Measurements from ENCODE around the gene PTP4A2. TPM values are rescaled to one million over a fixed set of nuclear protein-coding genes. Genes with fewer than 3 reads are reported as not detected.

The PTP4A2 gene
- total and polyA plus RNA-seq, 2 of the 8 experiments (the other 6 are each of a cell fraction or from before 2014, with no cell fraction given), result 87.4 to 214 TPM

DNA sequence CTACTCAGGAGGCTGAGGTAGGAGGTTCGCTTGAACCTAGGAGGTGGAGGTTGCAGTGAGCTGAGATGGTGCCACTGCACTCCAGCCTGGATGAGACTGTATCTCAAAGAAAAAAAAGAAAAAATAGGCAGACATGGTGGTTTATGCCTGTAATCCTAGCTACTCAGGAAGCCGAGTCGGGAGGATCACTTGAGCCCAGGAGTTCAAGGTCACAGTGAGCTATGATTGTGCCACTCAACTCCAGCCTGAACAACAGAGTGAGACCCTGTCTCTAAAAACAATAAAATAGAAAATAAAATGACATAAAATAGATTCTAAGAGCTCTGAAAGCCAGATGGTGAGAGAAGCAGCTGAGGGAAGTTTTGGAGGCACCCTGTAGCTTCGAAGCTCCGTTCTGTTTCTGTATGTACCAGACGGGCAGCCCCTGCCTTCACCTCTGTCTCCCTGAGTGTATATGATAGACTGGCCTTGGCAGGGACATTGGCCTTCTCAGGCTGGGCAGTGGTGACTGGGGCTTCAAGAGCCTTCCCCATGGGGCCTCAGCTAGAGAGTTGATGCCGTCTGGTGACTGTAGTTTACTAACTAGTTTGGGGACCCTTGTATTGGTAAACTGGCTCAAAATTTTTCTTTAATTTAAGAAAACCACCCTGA lies 68.0 kb downstream of the PTP4A2 start (continued):
- TF ChIP-seq, protein P1, sequence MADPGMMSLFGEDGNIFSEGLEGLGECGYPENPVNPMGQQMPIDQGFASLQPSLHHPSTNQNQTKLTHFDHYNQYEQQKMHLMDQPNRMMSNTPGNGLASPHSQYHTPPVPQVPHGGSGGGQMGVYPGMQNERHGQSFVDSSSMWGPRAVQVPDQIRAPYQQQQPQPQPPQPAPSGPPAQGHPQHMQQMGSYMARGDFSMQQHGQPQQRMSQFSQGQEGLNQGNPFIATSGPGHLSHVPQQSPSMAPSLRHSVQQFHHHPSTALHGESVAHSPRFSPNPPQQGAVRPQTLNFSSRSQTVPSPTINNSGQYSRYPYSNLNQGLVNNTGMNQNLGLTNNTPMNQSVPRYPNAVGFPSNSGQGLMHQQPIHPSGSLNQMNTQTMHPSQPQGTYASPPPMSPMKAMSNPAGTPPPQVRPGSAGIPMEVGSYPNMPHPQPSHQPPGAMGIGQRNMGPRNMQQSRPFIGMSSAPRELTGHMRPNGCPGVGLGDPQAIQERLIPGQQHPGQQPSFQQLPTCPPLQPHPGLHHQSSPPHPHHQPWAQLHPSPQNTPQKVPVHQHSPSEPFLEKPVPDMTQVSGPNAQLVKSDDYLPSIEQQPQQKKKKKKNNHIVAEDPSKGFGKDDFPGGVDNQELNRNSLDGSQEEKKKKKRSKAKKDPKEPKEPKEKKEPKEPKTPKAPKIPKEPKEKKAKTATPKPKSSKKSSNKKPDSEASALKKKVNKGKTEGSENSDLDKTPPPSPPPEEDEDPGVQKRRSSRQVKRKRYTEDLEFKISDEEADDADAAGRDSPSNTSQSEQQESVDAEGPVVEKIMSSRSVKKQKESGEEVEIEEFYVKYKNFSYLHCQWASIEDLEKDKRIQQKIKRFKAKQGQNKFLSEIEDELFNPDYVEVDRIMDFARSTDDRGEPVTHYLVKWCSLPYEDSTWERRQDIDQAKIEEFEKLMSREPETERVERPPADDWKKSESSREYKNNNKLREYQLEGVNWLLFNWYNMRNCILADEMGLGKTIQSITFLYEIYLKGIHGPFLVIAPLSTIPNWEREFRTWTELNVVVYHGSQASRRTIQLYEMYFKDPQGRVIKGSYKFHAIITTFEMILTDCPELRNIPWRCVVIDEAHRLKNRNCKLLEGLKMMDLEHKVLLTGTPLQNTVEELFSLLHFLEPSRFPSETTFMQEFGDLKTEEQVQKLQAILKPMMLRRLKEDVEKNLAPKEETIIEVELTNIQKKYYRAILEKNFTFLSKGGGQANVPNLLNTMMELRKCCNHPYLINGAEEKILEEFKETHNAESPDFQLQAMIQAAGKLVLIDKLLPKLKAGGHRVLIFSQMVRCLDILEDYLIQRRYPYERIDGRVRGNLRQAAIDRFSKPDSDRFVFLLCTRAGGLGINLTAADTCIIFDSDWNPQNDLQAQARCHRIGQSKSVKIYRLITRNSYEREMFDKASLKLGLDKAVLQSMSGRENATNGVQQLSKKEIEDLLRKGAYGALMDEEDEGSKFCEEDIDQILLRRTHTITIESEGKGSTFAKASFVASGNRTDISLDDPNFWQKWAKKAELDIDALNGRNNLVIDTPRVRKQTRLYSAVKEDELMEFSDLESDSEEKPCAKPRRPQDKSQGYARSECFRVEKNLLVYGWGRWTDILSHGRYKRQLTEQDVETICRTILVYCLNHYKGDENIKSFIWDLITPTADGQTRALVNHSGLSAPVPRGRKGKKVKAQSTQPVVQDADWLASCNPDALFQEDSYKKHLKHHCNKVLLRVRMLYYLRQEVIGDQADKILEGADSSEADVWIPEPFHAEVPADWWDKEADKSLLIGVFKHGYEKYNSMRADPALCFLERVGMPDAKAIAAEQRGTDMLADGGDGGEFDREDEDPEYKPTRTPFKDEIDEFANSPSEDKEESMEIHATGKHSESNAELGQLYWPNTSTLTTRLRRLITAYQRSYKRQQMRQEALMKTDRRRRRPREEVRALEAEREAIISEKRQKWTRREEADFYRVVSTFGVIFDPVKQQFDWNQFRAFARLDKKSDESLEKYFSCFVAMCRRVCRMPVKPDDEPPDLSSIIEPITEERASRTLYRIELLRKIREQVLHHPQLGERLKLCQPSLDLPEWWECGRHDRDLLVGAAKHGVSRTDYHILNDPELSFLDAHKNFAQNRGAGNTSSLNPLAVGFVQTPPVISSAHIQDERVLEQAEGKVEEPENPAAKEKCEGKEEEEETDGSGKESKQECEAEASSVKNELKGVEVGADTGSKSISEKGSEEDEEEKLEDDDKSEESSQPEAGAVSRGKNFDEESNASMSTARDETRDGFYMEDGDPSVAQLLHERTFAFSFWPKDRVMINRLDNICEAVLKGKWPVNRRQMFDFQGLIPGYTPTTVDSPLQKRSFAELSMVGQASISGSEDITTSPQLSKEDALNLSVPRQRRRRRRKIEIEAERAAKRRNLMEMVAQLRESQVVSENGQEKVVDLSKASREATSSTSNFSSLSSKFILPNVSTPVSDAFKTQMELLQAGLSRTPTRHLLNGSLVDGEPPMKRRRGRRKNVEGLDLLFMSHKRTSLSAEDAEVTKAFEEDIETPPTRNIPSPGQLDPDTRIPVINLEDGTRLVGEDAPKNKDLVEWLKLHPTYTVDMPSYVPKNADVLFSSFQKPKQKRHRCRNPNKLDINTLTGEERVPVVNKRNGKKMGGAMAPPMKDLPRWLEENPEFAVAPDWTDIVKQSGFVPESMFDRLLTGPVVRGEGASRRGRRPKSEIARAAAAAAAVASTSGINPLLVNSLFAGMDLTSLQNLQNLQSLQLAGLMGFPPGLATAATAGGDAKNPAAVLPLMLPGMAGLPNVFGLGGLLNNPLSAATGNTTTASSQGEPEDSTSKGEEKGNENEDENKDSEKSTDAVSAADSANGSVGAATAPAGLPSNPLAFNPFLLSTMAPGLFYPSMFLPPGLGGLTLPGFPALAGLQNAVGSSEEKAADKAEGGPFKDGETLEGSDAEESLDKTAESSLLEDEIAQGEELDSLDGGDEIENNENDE (IDR thresholded peaks at IDR 0.05; ENCODE audit: insufficient replicate concordance, low read length), result no peak
- TF ChIP-seq SP1 (IDR thresholded peaks at IDR 0.05; ENCODE audit: low read depth, low read length) (no peak), POLR2AphosphoS5 (IDR thresholded peaks at IDR 0.05; ENCODE audit: low read depth, low read length) (no peak), BACH1 (IDR thresholded peaks at IDR 0.05; ENCODE audit: low read length) (no peak), SAP30 (IDR thresholded peaks at IDR 0.05; ENCODE audit: insufficient read depth, insufficient replicate concordance, low read length) (no peak), ZNF274 (IDR thresholded peaks at IDR 0.05; ENCODE audit: borderline replicate concordance, extremely low read depth, low read length) (no peak), HDAC6 (IDR thresholded peaks at IDR 0.05; ENCODE audit: low read depth, low read length) (no peak), PHF8 (conservative IDR thresholded peaks at IDR 0.05; ENCODE audit: low read depth, low read length) (no peak), BRCA1 (IDR thresholded peaks at IDR 0.05; ENCODE audit: low read depth, low read length) (no peak), RAD21 (IDR thresholded peaks at IDR 0.05 in 1 of 2, conservative IDR thresholded peaks at IDR 0.05 in 1 of 2; ENCODE audit: low read depth in 2 of 2, low read length in 2 of 2) (no peak), POLR2A (IDR thresholded peaks at IDR 0.05; ENCODE audit: control extremely low read depth in 1 of 2, low read depth in 2 of 2, low read length in 2 of 2) (no peak)
